ENCODE results near the gene GRAMD2B.

DNA sequence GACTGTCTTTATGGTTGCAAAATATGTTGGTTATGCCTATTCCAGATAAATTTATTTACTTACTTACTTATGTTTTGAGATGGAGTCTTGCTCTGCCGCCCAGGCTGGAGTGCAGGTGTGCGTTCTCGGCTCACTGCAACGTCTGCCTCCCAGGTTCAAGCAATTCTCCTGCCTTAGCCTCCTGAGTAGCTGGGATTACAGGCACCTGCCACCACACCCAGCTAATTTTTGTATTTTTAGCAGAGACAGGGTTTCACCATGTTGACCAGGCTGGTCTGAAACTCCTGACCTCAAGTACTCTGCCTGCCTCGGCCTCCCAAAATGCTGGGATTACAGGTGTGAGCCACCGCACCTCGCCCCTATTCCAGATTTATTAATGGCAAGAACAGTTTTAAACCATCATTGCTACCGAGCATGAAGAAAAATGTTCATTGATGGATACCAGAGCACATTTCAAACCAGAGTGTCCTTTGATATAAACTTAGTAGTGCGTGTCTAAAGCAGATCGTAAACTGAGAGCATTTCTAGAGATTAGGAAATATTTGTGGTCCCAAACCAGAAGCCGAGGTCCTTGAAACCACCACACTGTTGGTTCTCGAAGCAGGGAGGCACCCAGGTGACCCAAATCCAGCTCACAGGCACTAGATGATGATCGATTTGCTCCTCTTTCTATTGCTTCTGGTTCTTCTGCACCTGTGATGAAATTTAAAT lies 85.2 kb downstream of the GRAMD2B start:
- TF ChIP-seq YY1 (IDR thresholded peaks at IDR 0.05; ENCODE audit: low read depth, low read length) (no peak), CTCF (IDR thresholded peaks at IDR 0.05; ENCODE audit: control extremely low read depth in 1 of 3, insufficient read depth in 1 of 3, low read depth in 1 of 3, low read length in 3 of 3) (no peak), HDAC2 (IDR thresholded peaks at IDR 0.05; ENCODE audit: borderline replicate concordance in 1 of 2, low read depth in 2 of 2, low read length in 2 of 2) (no peak), GTF2F1 (IDR thresholded peaks at IDR 0.05; ENCODE audit: borderline replicate concordance, low read depth, low read length) (no peak), TEAD4 (IDR thresholded peaks at IDR 0.05; ENCODE audit: low read depth, low read length) (no peak), POU5F1 (IDR thresholded peaks at IDR 0.05; ENCODE audit: low read depth, low read length) (no peak), RAD21 (IDR thresholded peaks at IDR 0.05 in 1 of 2, conservative IDR thresholded peaks at IDR 0.05 in 1 of 2; ENCODE audit: low read depth in 2 of 2, low read length in 2 of 2) (no peak), RNF2 (IDR thresholded peaks at IDR 0.05; ENCODE audit: borderline replicate concordance, low read depth, low read length, missing control alignments, poor library complexity, severe bottlenecking) (no peak), EZH2 (IDR thresholded peaks at IDR 0.05; ENCODE audit: low read depth, low read length, severe bottlenecking) (no peak), POLR2A (IDR thresholded peaks at IDR 0.05; ENCODE audit: control extremely low read depth in 1 of 2, low read depth in 2 of 2, low read length in 2 of 2) (no peak)
- TF ChIP-seq, protein P1, sequence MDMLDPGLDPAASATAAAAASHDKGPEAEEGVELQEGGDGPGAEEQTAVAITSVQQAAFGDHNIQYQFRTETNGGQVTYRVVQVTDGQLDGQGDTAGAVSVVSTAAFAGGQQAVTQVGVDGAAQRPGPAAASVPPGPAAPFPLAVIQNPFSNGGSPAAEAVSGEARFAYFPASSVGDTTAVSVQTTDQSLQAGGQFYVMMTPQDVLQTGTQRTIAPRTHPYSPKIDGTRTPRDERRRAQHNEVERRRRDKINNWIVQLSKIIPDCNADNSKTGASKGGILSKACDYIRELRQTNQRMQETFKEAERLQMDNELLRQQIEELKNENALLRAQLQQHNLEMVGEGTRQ (IDR thresholded peaks at IDR 0.05; ENCODE audit: low read length), result no peak

Data from H1 (cell line).